DND-41 (cell line): Measurements from ENCODE around the gene ACSS3.

Experiments
- EZH2 ChIP-seq: IDR thresholded peaks from 3 replicates; pipeline ENCODE4 v1.6.1; 2012; ENCODE audit warnings: borderline replicate concordance, low read depth, mild to moderate bottlenecking, moderate library complexity, low read length, inconsistent platforms; ENCODE audit not compliant: severe bottlenecking
- TF ChIP-seq, protein P1 (sequence below): IDR thresholded peaks from 2 replicates; pipeline ENCODE4 v1.5.1; 2012; ENCODE audit warnings: borderline replicate concordance, low read length, moderate library complexity, mild to moderate bottlenecking; ENCODE audit not compliant: poor library complexity, severe bottlenecking; ENCODE audit errors: extremely low read depth

DNA sequence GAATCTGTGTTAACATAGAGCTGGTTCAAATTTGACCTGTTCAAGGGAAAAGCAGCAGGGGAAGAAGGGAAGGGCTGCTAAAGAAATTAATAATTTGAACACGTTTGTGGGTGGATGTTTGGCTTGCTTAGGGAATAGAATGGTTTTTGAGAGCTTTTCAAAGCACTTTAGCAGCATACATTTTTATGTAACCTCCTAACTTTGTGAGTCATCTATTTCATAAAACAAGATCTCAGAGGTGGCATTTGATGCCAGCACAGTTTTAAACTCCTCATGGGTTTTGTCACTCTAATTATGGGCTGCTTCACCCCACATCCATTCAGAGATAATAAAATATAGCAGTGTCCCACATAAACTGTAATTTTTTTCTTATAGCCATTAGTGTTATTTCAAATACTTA, 143.8 kb downstream of the ACSS3 start:
- TF ChIP-seq EZH2, result no peak
- TF ChIP-seq, protein P1, sequence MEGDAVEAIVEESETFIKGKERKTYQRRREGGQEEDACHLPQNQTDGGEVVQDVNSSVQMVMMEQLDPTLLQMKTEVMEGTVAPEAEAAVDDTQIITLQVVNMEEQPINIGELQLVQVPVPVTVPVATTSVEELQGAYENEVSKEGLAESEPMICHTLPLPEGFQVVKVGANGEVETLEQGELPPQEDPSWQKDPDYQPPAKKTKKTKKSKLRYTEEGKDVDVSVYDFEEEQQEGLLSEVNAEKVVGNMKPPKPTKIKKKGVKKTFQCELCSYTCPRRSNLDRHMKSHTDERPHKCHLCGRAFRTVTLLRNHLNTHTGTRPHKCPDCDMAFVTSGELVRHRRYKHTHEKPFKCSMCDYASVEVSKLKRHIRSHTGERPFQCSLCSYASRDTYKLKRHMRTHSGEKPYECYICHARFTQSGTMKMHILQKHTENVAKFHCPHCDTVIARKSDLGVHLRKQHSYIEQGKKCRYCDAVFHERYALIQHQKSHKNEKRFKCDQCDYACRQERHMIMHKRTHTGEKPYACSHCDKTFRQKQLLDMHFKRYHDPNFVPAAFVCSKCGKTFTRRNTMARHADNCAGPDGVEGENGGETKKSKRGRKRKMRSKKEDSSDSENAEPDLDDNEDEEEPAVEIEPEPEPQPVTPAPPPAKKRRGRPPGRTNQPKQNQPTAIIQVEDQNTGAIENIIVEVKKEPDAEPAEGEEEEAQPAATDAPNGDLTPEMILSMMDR, result no peak
